Endothelial cell of umbilical vein (primary cell): ENCODE results near the gene ZNF766. TPM values are rescaled to one million over a fixed set of nuclear protein-coding genes. Genes with fewer than 3 reads are reported as not detected.

Experiments
- BruUV-seq: library from RNA; stranded (reverse); fragments of 400-500 nt; replicated peaks from 2 replicates; lab custom pipeline; 2021; lab: Mats Ljungman, UMichigan
- CTCF ChIA-PET: fragments of 300-600, 350-600 bp; sonication (Branson Sonifier 250); formaldehyde crosslinking; loops from one replicate; lab custom pipeline; 2021; ENCODE audit warnings: antibody characterized with exemption, inconsistent platforms; lab: Charles Lee
- POLR2A ChIA-PET: fragments of 300-600, 350-600 bp; sonication (Branson Sonifier 250); formaldehyde crosslinking; loops from one replicate; lab custom pipeline; 2021; ENCODE audit warnings: antibody characterized with exemption, inconsistent platforms; lab: Charles Lee
- DNase-seq: peaks from one replicate; pipeline ENCODE4 v3.0.0-alpha.2; 2011; ENCODE audit warnings: low read depth, low spot score
- FAIRE-seq: peaks from 2 replicates; lab custom pipeline; 2011; peaks lifted over from hg19 to GRCh38; lab: Jason Lieb, UNC
- H2AFZ ChIP-seq: 2 replicates; pipeline ENCODE4 v1.6.0; 2012; ENCODE audit warnings: low read depth, low read length, control low read depth, inconsistent platforms
- H3K27ac ChIP-seq: 2 replicates; pipeline ENCODE4 v1.5.1; 2011; ENCODE audit warnings: low read depth, mild to moderate bottlenecking, control low read depth, low read length, moderate library complexity; ENCODE audit not compliant: insufficient read depth
- H3K27me3 ChIP-seq, 2 experiments: 2 replicates each; pipeline versions ENCODE4 v1.6.0 to v1.6.1; 2011; ENCODE audit warnings: low read length in 2 of 2, mixed read lengths in 1 of 2; ENCODE audit not compliant: control insufficient read depth in 2 of 2, insufficient read depth in 2 of 2
- H3K36me3 ChIP-seq, 2 experiments: 2 replicates in 1 of 2; 3 replicates in 1 of 2; pipeline ENCODE4 v1.5.1; 2011; ENCODE audit warnings: low read length in 2 of 2, mild to moderate bottlenecking in 1 of 2, moderate library complexity in 1 of 2; ENCODE audit not compliant: control insufficient read depth in 2 of 2, insufficient read depth in 2 of 2; ENCODE audit errors: extremely low read depth in 1 of 2
- H3K4me1 ChIP-seq: 3 replicates; pipeline ENCODE4 v1.5.1; 2011; ENCODE audit warnings: mild to moderate bottlenecking, low read length; ENCODE audit not compliant: control insufficient read depth, insufficient read depth; ENCODE audit errors: extremely low read depth
- H3K4me2 ChIP-seq: 2 replicates; pipeline ENCODE4 v1.6.1; 2011; ENCODE audit warnings: low read length, control low read depth, mixed read lengths; ENCODE audit not compliant: insufficient read depth
- H3K4me3 ChIP-seq, 3 experiments: fragments of 200-600 bp in 1 of 3; sonication (generic), shearing (Covaris generic) in 1 of 3; replicated peaks in 1 of 3; 2 replicates each; pipeline ENCODE4 v1.5.1; 2011 to 2016; ENCODE audit warnings: control low read depth in 3 of 3, low read length in 3 of 3, mild to moderate bottlenecking in 2 of 3, inconsistent platforms in 1 of 3, low read depth in 1 of 3, moderate library complexity in 1 of 3; ENCODE audit not compliant: insufficient read depth in 1 of 3
- H3K79me2 ChIP-seq: 2 replicates; pipeline ENCODE4 v1.6.0; 2012; ENCODE audit warnings: low read length, inconsistent platforms; ENCODE audit not compliant: control insufficient read depth, insufficient read depth
- H3K9ac ChIP-seq: replicated peaks from 2 replicates; pipeline ENCODE3; 2011; ENCODE audit warnings: low read length, control low read depth; ENCODE audit not compliant: insufficient read depth; ENCODE audit errors: extremely low read depth
- H3K9me1 ChIP-seq: replicated peaks from 3 replicates; pipeline ENCODE4 v1.6.0; 2011; ENCODE audit warnings: mild to moderate bottlenecking, low read length; ENCODE audit not compliant: control insufficient read depth, insufficient read depth; ENCODE audit errors: extremely low read depth
- H3K9me3 ChIP-seq: replicated peaks from 2 replicates; pipeline ENCODE4 v1.5.1; 2012; ENCODE audit warnings: low read length, inconsistent platforms; ENCODE audit not compliant: control insufficient read depth, insufficient read depth
- H4K20me1 ChIP-seq: replicated peaks from 2 replicates; pipeline ENCODE3; 2011; ENCODE audit warnings: mild to moderate bottlenecking, low read length; ENCODE audit not compliant: control insufficient read depth, insufficient read depth; ENCODE audit errors: extremely low read depth
- EZH2 ChIP-seq: IDR thresholded peaks from 2 replicates; pipeline ENCODE4 v1.6.1; 2012; ENCODE audit warnings: borderline replicate concordance, low read depth, mild to moderate bottlenecking, moderate library complexity, low read length, inconsistent platforms; ENCODE audit not compliant: severe bottlenecking
- GATA2 ChIP-seq: IDR thresholded peaks from 2 replicates; pipeline ENCODE4 v1.7.0; 2011; ENCODE audit warnings: low read depth, mild to moderate bottlenecking, moderate library complexity, mixed read lengths, low read length; ENCODE audit not compliant: insufficient read length, insufficient read depth
- MYC ChIP-seq: IDR thresholded peaks from one replicate; pipeline ENCODE4 v1.6.1; 2011; ENCODE audit warnings: mild to moderate bottlenecking, low read depth, low read length
- POLR2A ChIP-seq: IDR thresholded peaks from 2 replicates; pipeline ENCODE4 v1.6.1; 2012; ENCODE audit warnings: low read depth, mild to moderate bottlenecking, control low read depth, low read length
- POLR2AphosphoS5 ChIP-seq: IDR thresholded peaks from 2 replicates; pipeline ENCODE4 v1.6.1; 2012; ENCODE audit warnings: low read depth, mild to moderate bottlenecking, control low read depth, low read length, moderate library complexity; ENCODE audit not compliant: insufficient read depth
- dilution Hi-C: fragments of 300-500 bp; cut with MboI; formaldehyde crosslinking; loops from one replicate; pipeline ENCODE4 v1.15.0; 2019; ENCODE audit warnings: low sequenced_read_pairs; ENCODE audit not compliant: extremely low pct_ligation_motif_present
- intact Hi-C: fragments of 100-400 bp; cut with micrococcal nuclease; formaldehyde crosslinking; loops from one replicate; pipeline ENCODE4 v1.10.0; 2022
- polyA plus RNA-seq, 4 experiments: library from polyadenylated mRNA; depleted of rRNA in 3 of 4; stranded (reverse) in 3 of 4; unstranded in 1 of 4; fragments of >200 nt; gene quantifications; 2 replicates each; pipeline versions ENCODE4 v1.2.1 to v1.2.3, GENCODE V29; 2011 to 2012; ENCODE audit warnings: missing spikeins in 1 of 4
- total RNA-seq: library from RNA; stranded (reverse); gene quantifications from 2 replicates; pipeline ENCODE4 v1.2.3, GENCODE V29; 2021
- TF ChIP-seq, protein P1 (sequence below), 2 donors: IDR thresholded peaks; 1 replicate in 1 of 2; 2 replicates in 1 of 2; pipeline ENCODE4 v1.5.1; 2011; ENCODE audit warnings: low read length in 2 of 2, mild to moderate bottlenecking in 2 of 2, moderate library complexity in 2 of 2, control low read depth in 1 of 2, inconsistent platforms in 1 of 2, low read depth in 1 of 2; ENCODE audit not compliant: insufficient read depth in 1 of 2; ENCODE audit errors: extremely low read depth in 1 of 2
- TF ChIP-seq, protein P2 (sequence below): IDR thresholded peaks from 2 replicates; pipeline ENCODE4 v1.6.1; 2011; ENCODE audit not compliant: insufficient read depth, insufficient read length

Gene ZNF766
- total and polyA plus RNA-seq, 2 donors (not counting 3 experiments of a cell fraction or from before 2014, with no cell fraction given) = 2.9 to 8.9 TPM

DNA sequence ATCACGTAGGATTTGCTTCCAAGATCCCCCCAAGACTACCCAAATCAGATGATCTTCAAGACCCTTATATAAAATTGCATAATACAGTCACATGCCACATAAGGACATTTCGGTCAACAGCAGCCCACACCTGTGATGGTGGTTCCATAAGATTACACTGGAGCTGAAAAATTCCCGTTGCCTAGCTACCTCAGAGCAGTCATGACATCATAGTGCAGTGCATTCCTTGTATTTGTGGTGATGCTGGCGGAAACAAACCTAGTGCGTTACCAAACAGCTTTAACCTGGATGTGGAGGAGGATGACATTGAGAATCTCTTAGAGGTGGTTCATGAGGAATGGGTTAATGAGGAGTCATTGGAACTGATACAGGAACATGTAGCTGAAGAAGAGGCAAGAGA is 4.8 kb downstream of the ZNF766 start:
- no peaks in the 10 kb centered on the region for H3K27me3 ChIP-seq
- TF ChIP-seq POLR2A (no peak), EZH2 (no peak), MYC (no peak), POLR2AphosphoS5 (no peak), GATA2 (no peak)
- TF ChIP-seq, protein P1, sequence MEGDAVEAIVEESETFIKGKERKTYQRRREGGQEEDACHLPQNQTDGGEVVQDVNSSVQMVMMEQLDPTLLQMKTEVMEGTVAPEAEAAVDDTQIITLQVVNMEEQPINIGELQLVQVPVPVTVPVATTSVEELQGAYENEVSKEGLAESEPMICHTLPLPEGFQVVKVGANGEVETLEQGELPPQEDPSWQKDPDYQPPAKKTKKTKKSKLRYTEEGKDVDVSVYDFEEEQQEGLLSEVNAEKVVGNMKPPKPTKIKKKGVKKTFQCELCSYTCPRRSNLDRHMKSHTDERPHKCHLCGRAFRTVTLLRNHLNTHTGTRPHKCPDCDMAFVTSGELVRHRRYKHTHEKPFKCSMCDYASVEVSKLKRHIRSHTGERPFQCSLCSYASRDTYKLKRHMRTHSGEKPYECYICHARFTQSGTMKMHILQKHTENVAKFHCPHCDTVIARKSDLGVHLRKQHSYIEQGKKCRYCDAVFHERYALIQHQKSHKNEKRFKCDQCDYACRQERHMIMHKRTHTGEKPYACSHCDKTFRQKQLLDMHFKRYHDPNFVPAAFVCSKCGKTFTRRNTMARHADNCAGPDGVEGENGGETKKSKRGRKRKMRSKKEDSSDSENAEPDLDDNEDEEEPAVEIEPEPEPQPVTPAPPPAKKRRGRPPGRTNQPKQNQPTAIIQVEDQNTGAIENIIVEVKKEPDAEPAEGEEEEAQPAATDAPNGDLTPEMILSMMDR (IDR thresholded peaks at IDR 0.05; ENCODE audit: extremely low read depth in 1 of 2, insufficient read depth in 1 of 2, low read depth in 1 of 2, low read length in 2 of 2) = no peak
- TF ChIP-seq, protein P2, sequence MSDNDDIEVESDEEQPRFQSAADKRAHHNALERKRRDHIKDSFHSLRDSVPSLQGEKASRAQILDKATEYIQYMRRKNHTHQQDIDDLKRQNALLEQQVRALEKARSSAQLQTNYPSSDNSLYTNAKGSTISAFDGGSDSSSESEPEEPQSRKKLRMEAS = no peak
- ChIA-PET POLR2A (no interaction called here), CTCF (no interaction called here)
- no peaks in the 10 kb centered on the region for H3K9me3 ChIP-seq
- no peak overlapping the region for H3K9ac ChIP-seq
- intact Hi-C loops (no loop called here), dilution Hi-C loops (no loop called here)
- peaks cover 67% of the 10 kb centered on the region for H3K79me2 ChIP-seq
- no peak overlapping the region for H3K4me3 ChIP-seq
- no peaks in the 10 kb centered on the region for H4K20me1 ChIP-seq
- no peak overlapping the region for H2AFZ ChIP-seq
- no peaks in the 10 kb centered on the region for H3K9me1 ChIP-seq
- DNase-seq = no peak
- FAIRE-seq = no peak
- no TSS peak for BruUV-seq
- no peak overlapping the region for H3K27ac ChIP-seq
- H3K4me1 ChIP-seq = peaks cover 6% of the 10 kb centered on the region
- no peak overlapping the region for H3K4me2 ChIP-seq
- H3K36me3 ChIP-seq = no peaks in the 10 kb centered on the region
